ENCODE measurements around the gene GABARAPL1. TPM values are rescaled to one million over a fixed set of nuclear protein-coding genes. Genes with fewer than 3 reads are reported as not detected.
"Not testable (repeated sequence)": the region's sequence is repeated elsewhere in the genome, so short reads cannot be mapped to it uniquely, and the experiment has no call there.

The GABARAPL1 gene
- polyA plus RNA-seq, 2 of the 4 experiments (the other 2 are of a cell fraction), result 35.9 to 46.2 TPM

DNA sequence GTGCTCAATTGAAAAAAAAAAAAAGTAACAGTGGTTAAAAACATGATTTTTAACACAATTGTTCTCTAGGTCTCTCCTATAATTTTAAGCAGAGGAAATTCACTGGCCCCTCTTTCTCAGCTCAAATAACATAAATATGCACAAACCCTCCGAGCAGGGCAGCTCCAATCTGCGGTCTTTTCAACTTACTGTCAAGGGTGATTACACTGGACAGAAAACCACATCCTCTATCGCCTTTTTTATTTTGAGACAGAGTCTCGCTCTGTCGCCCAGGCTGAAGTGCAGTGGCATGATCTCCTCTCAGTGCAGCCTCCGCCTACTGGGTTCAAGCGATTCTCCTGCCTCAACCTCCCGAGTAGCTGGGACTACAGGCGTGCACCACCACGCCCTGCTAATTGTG, 16.5 kb upstream of the GABARAPL1 start:
- Histone ChIP-seq H3K4me3 (no peak overlapping the region), H3K4me1 (peaks cover 11% of the 10 kb centered on the region; the same call in 2 of the 3 replicates), H3K27ac (no peak overlapping the region), H3K9me3 (no peaks in the 10 kb centered on the region), H3K4me2 (no peak overlapping the region)
- 88% methylated on average over 10 of the region's 10 CpGs for WGBS (ENCODE audit: missing lambda C conversion rate)
- TF ChIP-seq RAD21 (conservative IDR thresholded peaks at IDR 0.05 in 1 of 2, IDR thresholded peaks at IDR 0.05 in 1 of 2) (no peak), ZC3H11A (IDR thresholded peaks at IDR 0.05) (no peak), JUNB (IDR thresholded peaks at IDR 0.05) (no peak), KDM1A (IDR thresholded peaks at IDR 0.05; ENCODE audit: low read depth) (no peak), HOXA7 (CRISPR knock-in tag; IDR thresholded peaks at IDR 0.05) (no peak), FOSB (CRISPR knock-in tag; IDR thresholded peaks at IDR 0.05) (no peak), ESRRA (IDR thresholded peaks at IDR 0.05; ENCODE audit: borderline replicate concordance, low read length) (no peak), CEBPB (IDR thresholded peaks at IDR 0.05) (no peak), NFE2L2 (conservative IDR thresholded peaks at IDR 0.05; ENCODE audit: low read length) (no peak), MAFK (IDR thresholded peaks at IDR 0.05; ENCODE audit: partially characterized antibody) (no peak), ELK1 (IDR thresholded peaks at IDR 0.05; ENCODE audit: low read depth, low read length) (no peak), RNF2 (IDR thresholded peaks at IDR 0.05; ENCODE audit: borderline replicate concordance, low read depth) (no peak), POLR2AphosphoS2 (conservative IDR thresholded peaks at IDR 0.05; ENCODE audit: low read length) (no peak), CBX2 (IDR thresholded peaks at IDR 0.05; ENCODE audit: borderline replicate concordance, low read depth) (no peak)
- TF ChIP-seq, protein P1, sequence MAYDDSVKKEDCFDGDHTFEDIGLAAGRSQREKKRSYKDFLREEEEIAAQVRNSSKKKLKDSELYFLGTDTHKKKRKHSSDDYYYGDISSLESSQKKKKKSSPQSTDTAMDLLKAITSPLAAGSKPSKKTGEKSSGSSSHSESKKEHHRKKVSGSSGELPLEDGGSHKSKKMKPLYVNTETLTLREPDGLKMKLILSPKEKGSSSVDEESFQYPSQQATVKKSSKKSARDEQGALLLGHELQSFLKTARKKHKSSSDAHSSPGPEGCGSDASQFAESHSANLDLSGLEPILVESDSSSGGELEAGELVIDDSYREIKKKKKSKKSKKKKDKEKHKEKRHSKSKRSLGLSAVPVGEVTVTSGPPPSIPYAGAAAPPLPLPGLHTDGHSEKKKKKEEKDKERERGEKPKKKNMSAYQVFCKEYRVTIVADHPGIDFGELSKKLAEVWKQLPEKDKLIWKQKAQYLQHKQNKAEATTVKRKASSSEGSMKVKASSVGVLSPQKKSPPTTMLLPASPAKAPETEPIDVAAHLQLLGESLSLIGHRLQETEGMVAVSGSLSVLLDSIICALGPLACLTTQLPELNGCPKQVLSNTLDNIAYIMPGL (CRISPR knock-in tag; IDR thresholded peaks at IDR 0.05; ENCODE audit: borderline replicate concordance), result no peak
- ChIA-PET POLR2A (interaction anchor here (0.6 to 1.3 kb wide), 2 partner anchors 16 to 162 kb away, joined by 3 read pairs; partner anchors contain the start of gene GABARAPL1), CTCF (interaction anchor here (1.4 to 8.3 kb wide), 3 partner anchors 9 to 44 kb away, joined by 3 to 89 read pairs (median 4); no protein-coding TSS in a partner anchor)
- FAIRE-seq (no peak), ATAC-seq (no peak), DNase-seq (ENCODE audit: low read depth in 1 of 2, low spot score in 1 of 2) (no peak)

GRCh38 chr12:10197879-10198278, 14.8 kb upstream of the GABARAPL1 start:
- Histone ChIP-seq H3K4me3 (no peak overlapping the region), H3K4me1 (no peaks in the 10 kb centered on the region), H3K9me3 (no peaks in the 10 kb centered on the region), H3K4me2 (no peak overlapping the region), H3K27ac (no peak overlapping the region)
- TF ChIP-seq TP53 (CRISPR knock-in tag; IDR thresholded peaks at IDR 0.05), result no peak
- no peak for TF ChIP-seq FOSB (CRISPR knock-in tag; IDR thresholded peaks at IDR 0.05)
- no peak for TF ChIP-seq ELK1 (IDR thresholded peaks at IDR 0.05; ENCODE audit: low read depth, low read length)
- no peak for TF ChIP-seq NPAS2 (CRISPR knock-in tag; IDR thresholded peaks at IDR 0.05; ENCODE audit: borderline replicate concordance)
- no peak for TF ChIP-seq ATOH8 (CRISPR knock-in tag; IDR thresholded peaks at IDR 0.05; ENCODE audit: low read depth)
- no peak for TF ChIP-seq CEBPB (IDR thresholded peaks at IDR 0.05)
- no peak for TF ChIP-seq BHLHE40 (IDR thresholded peaks at IDR 0.05; ENCODE audit: low read depth, low read length)
- ChIA-PET CTCF (no interaction called here), POLR2A (no interaction called here)
- DNase-seq (ENCODE audit: low read depth in 1 of 2, low spot score in 1 of 2) (no peak), ATAC-seq (no peak), FAIRE-seq (no peak)
- WGBS (ENCODE audit: missing lambda C conversion rate), result 73% methylated on average over 5 of the region's 5 CpGs

DNA sequence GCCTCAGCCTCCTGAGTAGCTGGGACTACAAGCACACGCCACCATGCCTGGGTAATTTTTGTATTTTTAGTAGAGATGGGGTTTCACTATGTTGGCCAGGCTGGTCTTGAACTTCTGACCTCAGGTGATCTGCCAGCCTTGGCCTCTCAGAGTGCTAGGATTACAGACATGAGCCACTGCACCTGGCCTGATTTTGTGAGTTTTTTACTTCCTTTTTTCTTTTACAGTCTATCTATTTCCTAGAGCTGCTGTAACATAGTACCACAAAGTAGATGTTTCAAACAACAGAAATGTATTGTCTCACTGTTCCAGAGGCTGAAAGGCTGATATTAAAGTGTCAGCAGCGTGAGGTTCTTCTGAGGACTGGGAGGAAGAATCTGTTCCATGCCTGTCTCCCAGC, 8.2 kb upstream of the GABARAPL1 start:
- ATAC-seq; H3K4me2 ChIP-seq; DNase-seq (ENCODE audit: low read depth in 1 of 2, low spot score in 1 of 2); FAIRE-seq; H3K4me3 ChIP-seq; H3K4me1 ChIP-seq; H3K27ac ChIP-seq; H3K9me3 ChIP-seq; POLR2A ChIA-PET: not testable (repeated sequence)
- CTCF ChIA-PET, result interaction anchor here (1.2 kb wide), 1 partner anchor 51 kb away, joined by 5 read pairs; no protein-coding TSS in a partner anchor
- WGBS (ENCODE audit: missing lambda C conversion rate), result 72% methylated on average over 2 of the region's 2 CpGs
